Measurements from ENCODE around the gene REEP5. TPM values are rescaled to one million over a fixed set of nuclear protein-coding genes. Genes with fewer than 3 reads are reported as not detected.

Gene REEP5
- polyA plus RNA-seq, 3 donors from 2014 or later = 94.8 to 148 (median 103) TPM

GRCh38 chr5:112833971-112834370 lies 88.1 kb downstream of the REEP5 start:
- H3K4me3 Mint-ChIP-seq = no peak overlapping the region
- no peaks in the 10 kb centered on the region for H3K4me1 Mint-ChIP-seq
- H3K9me3 Mint-ChIP-seq = no peaks in the 10 kb centered on the region
- H3K27me3 Mint-ChIP-seq (ENCODE audit: low read depth in 3 of 3) = peaks cover 0 to 2% (median 0%) of the 10 kb centered on the region in 3 donors
- H3K36me3 Mint-ChIP-seq = peaks cover 24 to 39% (median 25%) of the 10 kb centered on the region in 3 donors
- no peak for DNase-seq
- H3K27ac Mint-ChIP-seq = no peak overlapping the region

GRCh38 chr5:112830378-112830777 lies 91.6 kb downstream of the REEP5 start:
- DNase-seq = no peak
- H3K36me3 Mint-ChIP-seq = peaks cover 11 to 43% (median 12%) of the 10 kb centered on the region in 3 donors
- peak overlapping the region in 2 of 6 donors; percentile 19 to 36 for H3K27ac Mint-ChIP-seq

More at GRCh38 chr5:112830378-112830777, 91.6 kb downstream of the REEP5 start:
- Mint-ChIP-seq H3K27me3 (ENCODE audit: low read depth in 3 of 3) (peaks cover 0 to 2% (median 0%) of the 10 kb centered on the region in 3 donors), H3K4me1 (no peaks in the 10 kb centered on the region), H3K9me3 (no peaks in the 10 kb centered on the region), H3K4me3 (no peak overlapping the region)

Other genes starting within 250 kb of the REEP5 start
- 10 to 100 TPM in 2 of 3 donors, 1 to 10 TPM in 1; 6.1 to 36.5 (median 14.3) TPM for gene APC, start 184.3 kb downstream of the REEP5 start, polyA plus RNA-seq
- 100 to 1,000 TPM; 109 to 176 (median 154) TPM for gene SRP19, start 60.9 kb downstream of the REEP5 start, polyA plus RNA-seq
- 10 to 100 TPM; 31.6 to 70.6 (median 35.9) TPM for gene DCP2, start 54.6 kb upstream of the REEP5 start, polyA plus RNA-seq

Measured in immature natural killer cell (primary cell).